ENCODE data around the gene PPP2R2C. TPM values are rescaled to one million over a fixed set of nuclear protein-coding genes. Genes with fewer than 3 reads are reported as not detected.

The PPP2R2C gene
- total RNA-seq, 1 donor from 2014 or later: 10.8 TPM

DNA sequence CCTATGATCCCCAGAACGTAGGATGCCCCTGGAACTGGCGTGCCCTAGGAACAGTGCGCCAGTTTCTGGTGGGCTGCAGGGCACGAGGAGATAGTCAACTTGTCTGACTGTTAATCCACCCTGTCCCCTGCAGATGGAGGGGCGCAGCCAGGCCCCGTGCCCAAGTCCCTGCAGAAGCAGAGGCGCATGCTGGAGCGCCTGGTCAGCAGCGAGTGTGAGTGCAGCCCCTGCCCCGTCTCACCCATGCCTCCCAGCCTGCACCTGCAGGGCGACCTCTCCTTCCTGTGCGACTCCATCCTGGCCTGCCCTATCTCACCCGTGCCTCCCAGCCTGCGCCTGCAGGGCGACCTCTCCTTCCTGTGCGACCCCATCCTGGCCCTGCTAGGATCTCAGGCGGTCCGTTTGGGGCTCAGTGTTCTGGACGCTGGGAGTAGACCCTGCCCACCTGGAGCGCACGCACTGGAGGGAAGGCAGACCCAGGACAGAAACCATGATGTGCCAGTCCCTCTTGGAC lies 180.6 kb downstream of the PPP2R2C start:
- Mint-ChIP-seq H3K27me3 (no peaks in the 10 kb centered on the region), H3K4me1 (ENCODE audit: unreplicated experiment) (no peaks in the 10 kb centered on the region), H3K27ac (no peak overlapping the region), H3K36me3 (peaks cover 9% of the 10 kb centered on the region), H3K9me3 (no peaks in the 10 kb centered on the region), H3K4me3 (no peak overlapping the region)
- TF ChIP-seq CTCF (conservative IDR thresholded peaks at IDR 0.05): no peak
- DNase-seq (ENCODE audit: extremely low spot score, unreplicated experiment): no peak

GRCh38 chr4:6290769-6291547 lies 181.5 kb downstream of the PPP2R2C start:
- no peak for TF ChIP-seq CTCF (conservative IDR thresholded peaks at IDR 0.05)
- no peaks in the 10 kb centered on the region for H3K4me1 Mint-ChIP-seq (ENCODE audit: unreplicated experiment)
- H3K4me3 Mint-ChIP-seq: no peak overlapping the region
- DNase-seq (ENCODE audit: extremely low spot score, unreplicated experiment): no peak
- peaks cover 9% of the 10 kb centered on the region for H3K36me3 Mint-ChIP-seq
- H3K27ac Mint-ChIP-seq: no peak overlapping the region
- H3K27me3 Mint-ChIP-seq: no peaks in the 10 kb centered on the region
- H3K9me3 Mint-ChIP-seq: no peaks in the 10 kb centered on the region

DNA sequence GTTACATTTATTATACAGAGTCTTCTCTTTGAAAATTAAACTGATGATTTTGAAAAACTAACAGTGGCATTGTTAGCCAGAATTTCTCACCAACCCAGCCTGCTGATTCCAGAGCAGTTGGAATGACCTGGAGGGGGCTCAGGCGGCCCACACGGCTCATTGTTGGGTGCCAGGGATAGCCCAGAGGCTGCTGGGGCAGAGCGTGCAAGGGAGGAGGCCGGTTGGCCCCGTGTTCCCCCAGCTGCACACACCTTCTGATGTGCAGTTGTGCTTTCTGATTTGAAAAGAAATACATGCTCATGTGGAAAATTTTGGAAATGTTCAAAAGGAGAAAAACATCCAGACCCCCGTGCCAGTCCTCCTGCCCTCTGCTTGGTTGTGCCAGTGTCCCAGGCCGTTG lies 182.2 kb downstream of the PPP2R2C start:
- DNase-seq (ENCODE audit: extremely low spot score, unreplicated experiment): no peak
- H3K4me1 Mint-ChIP-seq (ENCODE audit: unreplicated experiment): no peaks in the 10 kb centered on the region
- H3K4me3 Mint-ChIP-seq: no peak overlapping the region
- no peaks in the 10 kb centered on the region for H3K9me3 Mint-ChIP-seq
- H3K27me3 Mint-ChIP-seq: no peaks in the 10 kb centered on the region
- H3K27ac Mint-ChIP-seq: no peak overlapping the region
- H3K36me3 Mint-ChIP-seq: peaks cover 9% of the 10 kb centered on the region
- no peak for TF ChIP-seq CTCF (conservative IDR thresholded peaks at IDR 0.05)

- Mint-ChIP-seq H3K36me3 (peaks cover 4% of the 10 kb centered on the region), H3K9me3 (no peaks in the 10 kb centered on the region), H3K27me3 (no peaks in the 10 kb centered on the region), H3K4me3 (no peak overlapping the region), H3K4me1 (ENCODE audit: unreplicated experiment) (no peaks in the 10 kb centered on the region), H3K27ac (no peak overlapping the region)
- TF ChIP-seq CTCF (conservative IDR thresholded peaks at IDR 0.05): no peak
- no peak for DNase-seq (ENCODE audit: extremely low spot score, unreplicated experiment)
These were observed 183.5 kb downstream of the PPP2R2C start for GRCh38 chr4:6288871-6289270.

DNA sequence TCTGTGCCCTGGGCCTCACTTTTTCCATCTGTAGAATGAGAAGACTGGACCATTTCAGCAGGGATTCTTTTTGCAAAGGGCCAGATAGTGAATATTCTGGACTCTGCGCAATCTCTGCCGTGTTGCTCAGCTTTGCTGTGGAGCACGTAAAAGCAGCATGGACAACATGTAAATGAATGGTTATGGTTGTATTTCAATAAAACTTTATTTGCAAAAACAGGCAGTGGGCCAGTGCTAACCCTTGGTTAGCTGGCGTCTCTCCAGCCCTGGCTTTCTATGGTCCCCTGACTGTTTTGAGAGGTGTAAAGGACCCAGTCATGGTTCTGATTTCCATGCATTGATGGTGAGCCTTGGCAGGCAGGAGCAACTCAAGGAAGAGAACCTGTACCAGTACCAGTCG lies 184.1 kb downstream of the PPP2R2C start:
- Mint-ChIP-seq H3K4me3 (no peak overlapping the region), H3K27ac (no peak overlapping the region), H3K9me3 (no peaks in the 10 kb centered on the region), H3K36me3 (peaks cover 4% of the 10 kb centered on the region), H3K4me1 (ENCODE audit: unreplicated experiment) (no peaks in the 10 kb centered on the region), H3K27me3 (no peaks in the 10 kb centered on the region)
- DNase-seq (ENCODE audit: extremely low spot score, unreplicated experiment): no peak
- no peak for TF ChIP-seq CTCF (conservative IDR thresholded peaks at IDR 0.05)
